Kidney (tissue), 14 donors: ENCODE data around the gene DEPP1. TPM values are rescaled to one million over a fixed set of nuclear protein-coding genes. Genes with fewer than 3 reads are reported as not detected.

Experiments
- DNase-seq, 5 donors: peaks; one replicate each; pipeline ENCODE4 v3.0.0-alpha.2; 2013 to 2020
- FAIRE-seq: peaks from 2 replicates; lab custom pipeline; 2012; peaks lifted over from hg19 to GRCh38; lab: Jason Lieb, UNC
- H3K27ac ChIP-seq, 2 donors: one replicate each; pipeline ENCODE4 v1.7.0; 2013; ENCODE audit warnings: low read depth in 2 of 2, low read length in 2 of 2, inconsistent platforms in 1 of 2
- H3K27me3 ChIP-seq: one replicate; pipeline ENCODE4 v1.7.1; 2013; ENCODE audit warnings: low read length, inconsistent platforms; ENCODE audit not compliant: control insufficient read depth, insufficient read depth
- H3K36me3 ChIP-seq, 3 donors: one replicate each; pipeline versions ENCODE4 v1.7.0 to v1.7.1; 2013; ENCODE audit warnings: low read length in 3 of 3, control low read depth in 1 of 3, inconsistent platforms in 1 of 3; ENCODE audit not compliant: insufficient read depth in 3 of 3, control insufficient read depth in 2 of 3
- H3K4me1 ChIP-seq, 3 donors: one replicate each; pipeline versions ENCODE4 v1.7.0 to v1.7.1; 2013; ENCODE audit warnings: low read length in 3 of 3, inconsistent platforms in 1 of 3, low read depth in 1 of 3; ENCODE audit not compliant: control insufficient read depth in 2 of 3, insufficient read depth in 2 of 3
- H3K4me3 ChIP-seq, 3 donors: one replicate each; pipeline versions ENCODE4 v1.7.0 to v1.8.1; 2013; ENCODE audit warnings: low read length in 3 of 3, control low read depth in 1 of 3, inconsistent platforms in 1 of 3
- H3K9ac ChIP-seq, 3 donors: one replicate each; pipeline versions ENCODE4 v1.7.0 to v1.7.1; 2013; ENCODE audit warnings: low read length in 3 of 3, control low read depth in 1 of 3, inconsistent platforms in 1 of 3
- H3K9me3 ChIP-seq, 3 donors: one replicate each; pipeline versions ENCODE4 v1.7.0 to v1.7.1; 2013; ENCODE audit warnings: low read length in 3 of 3, control low read depth in 1 of 3, inconsistent platforms in 1 of 3; ENCODE audit not compliant: control insufficient read depth in 2 of 3, insufficient read depth in 1 of 3
- CTCF ChIP-seq: IDR thresholded peaks from 3 replicates; pipeline ENCODE4 v1.5.1; 2012; ENCODE audit warnings: mild to moderate bottlenecking, moderate library complexity, borderline replicate concordance; ENCODE audit not compliant: insufficient read depth; ENCODE audit errors: extremely low read depth
- intact Hi-C: fragments of 100-400 bp; cut with DNase I; formaldehyde crosslinking; loops from one replicate; pipeline ENCODE4 v1.11.1; 2022
- polyA plus RNA-seq: library from polyadenylated mRNA; stranded (reverse); fragments of 350-450 nt; fragmentation: Illumina TruSeq; extraction: RNeasy Lipid Tissue Mini Kit (QIAGEN cat#74804); gene quantifications from one replicate; pipeline ENCODE4 v1.2.3, GENCODE V29; 2014; ENCODE audit warnings: low read depth, low replicate concordance; ENCODE audit not compliant: insufficient read depth
- total RNA-seq: library from RNA; stranded (reverse); fragmentation: NEBNext Ultra II Directional; extraction: Animal tissue kit (Norgen Biotek cat#: 25700); gene quantifications from one replicate; pipeline ENCODE4 v1.2.1, GENCODE V29; 2021
- donor health status: control.
- donor health status: control.
- donor health status: control.
- donor health status: control.
- donor health status: control.
- donor health status: DM: yes; HTN: yes; CAD: no.
- donor health status: Normal renal cell carcinoma (clear cell type).

Gene DEPP1
- total and polyA plus RNA-seq, 2 donors from 2014 or later, result 44.4 to 146 TPM

DNA sequence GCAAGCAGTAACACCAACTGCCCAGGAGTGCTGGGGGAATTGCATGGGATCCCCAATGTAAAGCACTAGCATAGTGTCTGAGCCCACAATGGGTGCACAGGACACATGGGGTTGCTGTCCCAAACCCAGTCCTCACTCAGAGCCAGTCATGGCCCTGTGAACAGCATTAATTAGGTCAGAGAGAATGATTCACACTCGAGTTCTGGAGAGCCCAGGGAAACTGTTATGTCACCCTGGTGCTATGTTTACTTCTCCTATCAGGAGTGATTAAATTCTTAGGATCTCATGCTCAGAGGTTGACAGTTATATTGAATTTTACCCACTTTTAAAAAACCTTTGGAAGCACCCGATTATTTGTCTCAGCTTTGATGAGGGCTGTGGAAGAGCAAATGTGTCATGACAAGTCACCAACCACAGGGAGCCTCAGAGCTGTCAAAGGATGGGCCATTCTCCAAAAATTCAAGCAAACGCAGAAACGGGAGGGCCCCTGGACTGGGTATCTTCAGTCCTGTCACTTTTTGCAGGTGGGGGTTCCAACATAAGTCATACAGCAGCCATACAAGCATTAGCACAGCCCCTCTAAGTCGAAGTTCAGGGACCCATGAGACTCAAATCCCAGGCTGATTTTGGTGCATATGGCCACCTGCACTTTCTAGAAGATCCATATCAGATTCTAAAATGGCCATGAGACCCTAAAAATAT is 20.3 kb downstream of the DEPP1 start:
- Histone ChIP-seq H3K36me3 (no peaks in the 10 kb centered on the region), H3K9ac (peak overlapping the region in 1 of 3 donors; percentile 54), H3K27ac (peak overlapping the region in 1 of 2 donors; percentile 87), H3K9me3 (no peaks in the 10 kb centered on the region), H3K4me1 (peaks cover 2 to 32% (median 17%) of the 10 kb centered on the region in 3 donors), H3K27me3 (no peaks in the 10 kb centered on the region), H3K4me3 (peak overlapping the region; percentile 11 to 87 (median 79))
- TF ChIP-seq CTCF, result no peak
- DNase-seq (peak in 1 of 5 donors; percentile 41), FAIRE-seq (no peak)
- intact Hi-C loops, result no loop called here

DNA sequence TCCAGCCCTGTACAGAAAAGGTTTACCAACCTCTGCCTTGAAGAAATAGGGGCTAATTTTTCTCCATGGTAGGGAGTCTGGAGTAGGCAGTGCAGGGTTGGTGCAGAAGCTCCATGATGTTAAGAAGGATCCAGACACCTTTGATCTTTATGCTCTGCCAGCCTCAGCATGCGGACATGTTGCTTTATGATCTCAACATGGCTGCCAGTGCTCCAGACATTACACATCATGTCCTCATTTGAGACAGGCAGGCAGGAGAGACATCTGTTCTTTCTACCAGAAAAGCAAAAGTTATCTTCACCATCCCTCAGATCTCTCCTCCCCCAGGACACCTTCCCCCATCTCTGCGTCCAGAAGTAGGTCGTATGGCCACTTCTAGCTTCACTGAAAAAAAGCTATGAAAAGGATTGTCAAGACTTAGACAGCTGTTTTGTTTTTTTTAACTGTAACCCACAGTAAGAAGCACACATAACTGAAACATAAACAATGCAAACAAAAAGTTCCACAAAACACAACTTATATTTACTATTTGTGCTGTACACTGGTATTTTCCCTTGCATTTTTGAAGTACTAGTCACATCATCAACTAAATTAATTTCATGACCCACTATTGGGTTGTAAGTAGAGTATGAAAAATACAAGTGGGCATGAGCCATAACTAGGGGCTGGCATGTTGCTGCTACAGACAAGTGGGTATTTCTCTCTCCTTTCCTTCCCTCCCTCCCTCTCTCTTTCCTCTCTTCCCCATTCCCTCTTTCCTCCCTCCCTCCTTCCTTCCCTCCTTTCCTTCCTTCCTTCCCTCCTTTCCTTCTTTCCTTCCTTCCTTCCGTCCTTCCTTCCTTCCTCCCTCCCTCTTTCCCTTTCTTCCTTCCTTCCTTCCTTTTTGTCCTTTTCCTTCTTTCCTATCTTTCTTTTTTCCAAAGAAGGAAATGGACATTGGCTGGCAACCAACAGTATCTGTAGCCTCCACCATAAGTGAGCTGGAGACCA is 21.6 kb downstream of the DEPP1 start:
- DNase-seq (peak in 1 of 5 donors; percentile 17), FAIRE-seq (no peak)
- Histone ChIP-seq H3K27me3 (no peaks in the 10 kb centered on the region), H3K36me3 (no peaks in the 10 kb centered on the region), H3K4me3 (no peak overlapping the region), H3K4me1 (peaks cover 2 to 26% (median 18%) of the 10 kb centered on the region in 3 donors), H3K9me3 (no peaks in the 10 kb centered on the region), H3K9ac (no peak overlapping the region), H3K27ac (no peak overlapping the region)
- intact Hi-C loops, result no loop called here
- TF ChIP-seq CTCF, result no peak

GRCh38 chr10:44956226-44956625 is 22.4 kb downstream of the DEPP1 start:
- Histone ChIP-seq H3K27ac (no peak overlapping the region), H3K9me3 (no peaks in the 10 kb centered on the region), H3K4me1 (peaks cover 2 to 21% (median 16%) of the 10 kb centered on the region in 3 donors), H3K9ac (no peak overlapping the region), H3K27me3 (no peaks in the 10 kb centered on the region), H3K4me3 (no peak overlapping the region), H3K36me3 (no peaks in the 10 kb centered on the region)
- DNase-seq (peak in 1 of 5 donors; percentile 13), FAIRE-seq (no peak)
- intact Hi-C loops, result no loop called here
- no peak for TF ChIP-seq CTCF
